Iris pigment epithelial cell (primary cell): ENCODE data around the gene MYCBPAP.
"Not testable (repeated sequence)": the region's sequence is repeated elsewhere in the genome, so short reads cannot be mapped to it uniquely, and the experiment has no call there.

ENCODE experiments used
- DNase-seq: peaks from one replicate; pipeline ENCODE4 v3.0.0-alpha.2; 2011; ENCODE audit warnings: low read depth

Gene MYCBPAP

GRCh38 chr17:50471009-50471905 is 37.0 kb upstream of the MYCBPAP start:
- no peak for DNase-seq

- DNase-seq: no peak
Measured at GRCh38 chr17:50472286-50472685, 36.0 kb upstream of the MYCBPAP start.

GRCh38 chr17:50472761-50473161 is 35.5 kb upstream of the MYCBPAP start:
- peak; percentile 23 for DNase-seq

DNA sequence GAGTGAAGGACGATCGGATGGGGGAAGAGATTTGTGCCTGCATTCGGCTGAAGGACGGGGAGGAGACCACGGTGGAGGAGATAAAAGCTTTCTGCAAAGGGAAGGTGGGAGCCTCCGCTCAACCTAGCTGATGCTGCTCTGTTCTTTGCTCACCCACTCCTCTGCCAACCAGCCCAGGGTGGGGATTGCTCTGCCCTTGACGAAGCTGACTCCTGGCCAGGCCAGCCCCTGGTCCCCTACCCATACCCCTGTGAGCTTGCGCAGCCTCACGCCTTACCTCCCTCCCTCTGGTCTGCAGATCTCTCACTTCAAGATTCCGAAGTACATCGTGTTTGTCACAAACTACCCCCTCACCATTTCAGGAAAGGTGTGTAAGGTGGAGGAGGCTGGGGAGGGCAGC is 34.3 kb upstream of the MYCBPAP start:
- DNase-seq: no peak

- no peak for DNase-seq
Measured at GRCh38 chr17:50474523-50474922, 33.7 kb upstream of the MYCBPAP start.

DNA sequence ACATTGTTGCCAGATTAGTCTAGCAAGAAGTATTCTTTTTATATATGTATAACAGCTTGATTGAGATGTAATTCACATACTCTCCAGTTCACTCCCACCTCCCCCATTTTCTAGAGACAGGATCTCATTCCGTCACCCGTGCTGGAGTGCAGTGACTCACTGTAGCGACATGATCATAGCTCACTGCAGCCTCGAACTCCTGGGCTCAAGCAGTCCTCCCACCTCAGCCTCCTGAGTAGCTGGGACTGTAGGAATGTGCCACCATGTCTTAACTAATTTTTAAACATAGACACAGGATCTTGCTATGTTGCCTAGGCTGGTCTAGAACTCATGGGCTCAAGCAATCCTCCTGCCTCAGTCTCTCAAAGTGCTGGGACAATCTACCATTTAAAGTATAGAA is 32.9 kb upstream of the MYCBPAP start:
- no peak for DNase-seq

DNA sequence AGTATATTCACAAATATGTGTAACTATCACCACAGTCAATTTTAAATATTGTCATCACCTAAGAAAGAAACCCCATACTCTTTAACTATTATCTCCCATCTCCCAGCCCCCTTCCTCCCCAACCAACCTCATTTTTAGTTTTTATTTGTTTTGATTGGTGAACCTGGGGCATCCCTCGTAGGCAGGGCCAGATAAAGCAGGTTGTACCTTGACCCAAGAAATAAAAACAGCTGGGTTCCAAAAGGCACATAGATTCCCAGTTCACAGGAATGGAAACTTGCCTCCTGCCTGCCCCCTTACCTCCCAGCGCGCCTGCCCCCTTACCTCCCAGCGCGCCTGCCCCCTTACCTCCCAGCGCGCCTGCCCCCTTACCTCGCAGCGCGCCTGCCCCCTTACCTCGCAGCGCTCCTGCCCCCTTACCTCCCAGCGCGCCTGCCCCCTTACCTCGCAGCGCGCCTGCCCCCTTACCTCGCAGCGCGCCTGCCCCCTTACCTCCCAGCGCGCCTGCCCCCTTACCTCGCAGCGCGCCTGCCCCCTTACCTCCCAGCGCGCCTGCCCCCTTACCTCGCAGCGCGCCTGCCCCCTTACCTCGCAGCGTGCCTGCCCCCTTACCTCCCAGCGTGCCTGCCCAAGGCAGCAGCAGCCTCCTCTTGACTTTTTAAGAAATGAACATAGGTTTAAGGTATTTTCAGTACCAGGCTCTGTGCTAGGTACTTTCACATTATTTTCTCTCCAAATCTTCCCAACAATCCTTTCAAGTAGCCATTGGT is 32.3 kb upstream of the MYCBPAP start:
- DNase-seq: not testable (repeated sequence)

DNA sequence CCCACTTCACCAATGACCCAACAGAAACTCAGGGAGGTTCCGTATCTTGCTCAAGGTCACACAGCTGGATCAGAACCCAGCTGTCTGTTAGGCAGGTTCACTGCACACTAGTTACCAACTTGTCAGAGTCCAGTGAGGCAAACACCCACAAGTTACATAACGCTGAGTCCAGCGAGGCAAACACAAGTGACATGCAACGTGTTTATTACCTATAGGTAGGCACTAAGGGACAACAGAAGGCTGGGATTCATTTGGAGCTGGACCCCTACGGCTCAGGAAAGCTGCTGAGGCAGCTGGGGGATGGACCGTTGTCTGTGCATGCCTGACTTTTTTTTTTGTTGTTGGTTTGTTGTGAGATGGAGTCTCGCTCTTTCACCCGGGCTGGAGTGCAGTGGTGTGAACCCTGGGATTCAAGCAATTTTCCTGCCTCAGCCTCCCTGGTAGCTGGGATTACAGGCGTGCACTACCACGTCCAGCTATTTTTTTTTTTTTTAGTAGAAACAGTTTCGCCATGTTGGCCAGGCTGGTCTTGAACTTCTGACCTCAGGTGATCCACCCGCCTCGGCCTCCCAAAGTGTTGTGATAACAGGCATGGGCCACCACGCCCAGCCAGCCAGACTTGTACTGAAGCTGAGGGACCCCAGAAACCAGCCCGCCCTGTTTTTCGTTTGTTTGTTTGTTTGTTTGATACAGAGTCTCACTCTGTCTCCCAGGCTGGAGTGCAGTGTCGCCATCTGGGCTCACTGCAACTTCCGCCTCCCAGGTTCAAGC is 31.5 kb upstream of the MYCBPAP start:
- no peak for DNase-seq

- DNase-seq: no peak
Measured at GRCh38 chr17:50477976-50478375, 30.3 kb upstream of the MYCBPAP start.

- peak; percentile 81 for DNase-seq
Measured at GRCh38 chr17:50478391-50479381, 29.6 kb upstream of the MYCBPAP start, which contains the start of gene RSAD1. TSS of gene RSAD1 (plus strand) at chr17:50478860. CDS start at chr17:50478885, 25 bp downstream.

- DNase-seq: peak; percentile 80
Measured at GRCh38 chr17:50479522-50480141, 28.6 kb upstream of the MYCBPAP start.

DNA sequence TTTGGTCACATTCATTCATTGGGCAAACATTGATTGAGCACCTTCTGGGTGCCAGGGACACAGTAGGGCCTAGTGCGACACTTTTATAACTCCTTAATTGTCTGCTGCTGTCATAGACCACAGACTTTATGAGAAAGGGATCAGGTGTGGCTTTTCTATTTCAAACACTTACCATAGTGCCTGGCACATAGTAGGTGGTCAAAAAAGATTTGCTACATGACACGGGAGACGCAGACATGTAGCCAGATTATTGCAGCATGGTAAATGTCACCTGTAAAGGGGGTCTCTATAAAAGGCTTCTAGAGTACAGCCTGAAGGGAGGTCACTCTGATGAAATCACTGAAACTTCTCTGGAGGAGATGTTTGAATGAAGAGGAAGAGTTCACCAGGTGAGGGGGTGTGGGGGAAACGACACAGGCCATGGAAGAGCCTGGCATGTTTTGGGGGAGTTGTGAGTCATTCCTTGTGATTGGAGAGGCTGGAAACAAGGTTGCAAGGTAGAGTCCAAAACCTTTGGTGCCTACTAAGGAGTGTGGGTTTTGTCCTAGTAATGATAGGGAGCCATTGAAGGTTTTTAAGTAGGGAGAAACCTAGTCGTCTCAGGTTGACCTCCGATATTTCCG is 28.0 kb upstream of the MYCBPAP start:
- DNase-seq: no peak

DNA sequence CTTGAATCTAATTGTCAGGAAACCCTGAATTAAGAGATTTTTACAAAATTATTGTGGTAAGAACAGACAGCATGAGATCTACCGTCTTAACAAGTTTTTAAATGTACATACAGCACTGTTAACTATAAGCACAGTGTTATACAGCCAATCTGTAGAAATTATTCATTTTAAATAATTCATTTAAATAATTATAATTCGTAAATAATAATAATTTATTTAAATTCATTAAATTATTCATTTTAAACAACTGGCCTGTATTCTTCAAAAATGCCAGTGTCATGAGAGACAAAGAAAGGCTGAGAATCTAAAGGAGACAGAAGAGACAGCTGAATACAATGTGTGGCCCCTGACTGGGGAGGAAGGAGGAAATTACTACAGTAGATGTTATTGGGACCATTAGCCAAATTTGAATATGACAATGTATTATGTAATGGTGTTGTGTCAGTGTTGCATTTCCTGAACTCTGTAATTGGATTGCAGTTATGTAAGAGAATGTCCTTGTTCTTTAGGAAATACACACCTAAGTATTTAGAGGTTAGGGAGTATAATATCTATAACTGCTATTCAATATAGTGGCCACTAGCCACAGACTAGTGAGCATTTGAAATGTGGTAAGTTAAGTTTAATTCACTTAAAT is 27.3 kb upstream of the MYCBPAP start:
- DNase-seq: no peak

DNA sequence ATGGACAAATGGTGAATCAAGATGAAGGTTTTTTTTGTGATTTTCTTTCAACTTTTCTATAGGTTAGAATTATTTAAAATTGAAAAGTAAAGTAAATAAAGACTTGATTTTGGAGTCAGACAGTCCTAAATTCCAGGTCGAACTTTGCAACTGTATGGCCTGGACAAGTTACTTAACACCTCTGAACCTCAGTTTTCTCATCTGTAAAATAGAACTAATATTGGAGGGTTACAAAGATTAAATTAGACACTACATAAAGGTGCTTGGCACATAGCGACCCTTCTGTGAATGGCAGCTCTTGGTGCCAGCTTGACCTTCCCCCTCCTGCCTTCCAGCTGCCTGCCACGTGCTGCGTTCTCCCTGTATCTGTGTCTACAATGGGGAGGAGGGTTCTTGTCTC is 26.6 kb upstream of the MYCBPAP start:
- DNase-seq: no peak

DNA sequence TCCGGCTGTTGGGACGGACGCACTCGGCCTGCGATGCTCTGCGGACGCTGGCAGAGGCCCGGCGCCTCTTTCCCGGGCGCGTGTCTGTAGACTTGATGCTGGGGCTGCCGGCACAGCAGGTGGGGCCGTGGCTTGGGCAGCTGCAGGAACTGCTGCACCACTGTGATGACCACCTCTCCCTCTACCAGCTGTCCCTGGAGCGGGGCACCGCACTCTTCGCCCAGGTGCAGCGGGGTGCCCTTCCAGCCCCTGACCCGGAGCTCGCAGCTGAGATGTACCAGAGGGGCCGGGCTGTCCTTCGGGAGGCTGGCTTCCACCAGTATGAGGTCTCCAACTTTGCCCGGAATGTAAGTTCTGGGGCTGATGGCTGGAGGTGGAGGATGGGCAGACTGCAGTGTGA is 26.1 kb upstream of the MYCBPAP start:
- no peak for DNase-seq

GRCh38 chr17:50482516-50482915 is 25.7 kb upstream of the MYCBPAP start:
- peak; percentile 97 for DNase-seq

DNA sequence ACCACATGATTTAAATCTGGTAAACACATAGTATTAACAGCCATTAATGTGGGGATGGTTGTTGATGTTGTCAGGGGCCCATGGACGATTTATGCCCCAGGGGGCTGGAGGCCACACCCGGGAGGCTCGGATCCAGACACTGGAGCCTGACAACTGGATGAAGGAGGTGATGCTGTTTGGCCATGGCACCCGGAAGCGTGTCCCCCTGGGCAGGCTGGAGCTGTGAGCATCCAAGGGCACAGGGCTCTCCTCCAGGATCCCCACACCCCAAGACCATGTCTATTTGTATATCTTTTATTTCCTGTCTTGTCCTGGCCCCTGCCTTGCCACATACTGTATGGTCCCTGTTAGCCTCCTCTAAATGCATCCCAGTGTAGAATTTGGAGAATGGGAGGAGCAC is 25.0 kb upstream of the MYCBPAP start:
- no peak for DNase-seq

GRCh38 chr17:50484386-50485155 is 23.7 kb upstream of the MYCBPAP start:
- no peak for DNase-seq
